K562 (cell line): ENCODE measurements around the gene SPTLC1. TPM values are rescaled to one million over a fixed set of nuclear protein-coding genes. Genes with fewer than 3 reads are reported as not detected.

Source experiments
- ATAC-seq: fragments of 200-7000 bp; cut with Tn5 transposase; 3 replicates; pipeline ENCODE4 v1.9.1; 2020; ENCODE audit warnings: moderate library complexity
- BruUV-seq: library from RNA; stranded (reverse); fragments of 400-500 nt; replicated peaks from 2 replicates; lab custom pipeline; 2021; lab: Mats Ljungman, UMichigan
- CTCF ChIA-PET: fragments of 300-600 bp; formaldehyde crosslinking; extraction: SDS; loops from one replicate; lab custom pipeline; 2021; ENCODE audit warnings: low intra/inter-chr PET ratio; lab: Yijun Ruan, JAX
- POLR2A ChIA-PET: fragments of 300-600, 350-650 bp; sonication (Branson Sonifier 250); formaldehyde crosslinking; extraction: SDS; loops from one replicate; lab custom pipeline; 2021; ENCODE audit warnings: antibody characterized with exemption, inconsistent platforms; lab: Yijun Ruan, JAX
- DNase-seq, 4 experiments: peaks; one replicate each; pipeline versions ENCODE4 v3.0.0 to v3.0.0-alpha.2; 2011 to 2018; ENCODE audit warnings: low spot score in 3 of 4, mixed read lengths in 3 of 4; ENCODE audit errors: extremely low read depth in 1 of 4
- FAIRE-seq: peaks from 2 replicates; lab custom pipeline; 2011; peaks lifted over from hg19 to GRCh38; lab: Jason Lieb, UNC
- H2AFZ ChIP-seq: 2 replicates; pipeline ENCODE4 v1.6.0; 2011; ENCODE audit warnings: low read depth, low read length, control low read depth, inconsistent platforms
- H3K27ac ChIP-seq: fragments of 200-600 bp; 3 replicates; pipeline ENCODE4 v1.8.0; 2011; ENCODE audit warnings: low read depth, mild to moderate bottlenecking, control low read depth, inconsistent platforms, low read length, moderate library complexity, mixed read lengths; ENCODE audit errors: extremely low read depth
- H3K27me3 ChIP-seq, 2 experiments: fragments of 300-600 bp in 1 of 2; 2 replicates in 1 of 2; 3 replicates in 1 of 2; pipeline versions ENCODE4 v1.6.0 to v1.8.0; 2011; ENCODE audit warnings: inconsistent platforms in 2 of 2, low read length in 2 of 2, mild to moderate bottlenecking in 1 of 2, mixed read lengths in 1 of 2, moderate library complexity in 1 of 2; ENCODE audit not compliant: control insufficient read depth in 2 of 2, insufficient read depth in 2 of 2
- H3K36me3 ChIP-seq: fragments of 300-600 bp; 3 replicates; pipeline ENCODE4 v1.8.0; 2011; ENCODE audit warnings: mild to moderate bottlenecking, low read length, inconsistent platforms; ENCODE audit not compliant: control insufficient read depth, insufficient read depth
- H3K4me1 ChIP-seq, 2 experiments: fragments of 200-600 bp in 1 of 2; replicated peaks in 1 of 2; 2 replicates in 1 of 2; 3 replicates in 1 of 2; pipeline versions ENCODE4 v1.5.1 to v1.8.0; 2011; ENCODE audit warnings: inconsistent platforms in 2 of 2, low read length in 2 of 2, mild to moderate bottlenecking in 1 of 2, mixed read lengths in 1 of 2, moderate library complexity in 1 of 2; ENCODE audit not compliant: control insufficient read depth in 2 of 2, insufficient read depth in 2 of 2
- H3K4me2 ChIP-seq: 2 replicates; pipeline ENCODE4 v1.6.1; 2011; ENCODE audit warnings: low read length, control low read depth, inconsistent platforms, mixed read lengths; ENCODE audit not compliant: insufficient read depth
- H3K4me3 ChIP-seq: fragments of 200-600 bp; sonication (generic), shearing (Covaris generic); 2 replicates; pipeline ENCODE4 v1.5.1; 2016; ENCODE audit warnings: control low read depth, inconsistent platforms
- H3K79me2 ChIP-seq: fragments of 200-600 bp; 3 replicates; pipeline ENCODE4 v1.8.0; 2011; ENCODE audit warnings: low read length, inconsistent platforms; ENCODE audit not compliant: control insufficient read depth, insufficient read depth
- H3K9ac ChIP-seq, 2 experiments: 2 replicates each; pipeline versions ENCODE4 v1.6.0 to v1.6.1; 2011; ENCODE audit warnings: low read depth in 2 of 2, low read length in 2 of 2, control low read depth in 1 of 2, inconsistent platforms in 1 of 2, mild to moderate bottlenecking in 1 of 2, mixed read lengths in 1 of 2; ENCODE audit not compliant: insufficient read depth in 1 of 2
- H3K9me1 ChIP-seq: one replicate; pipeline ENCODE4 v1.6.0; 2011; ENCODE audit warnings: inconsistent platforms, mild to moderate bottlenecking, low read length, moderate library complexity; ENCODE audit not compliant: control insufficient read depth, insufficient read depth
- H3K9me3 ChIP-seq: replicated peaks from 2 replicates; pipeline ENCODE4 v1.5.1; 2011; ENCODE audit warnings: low read depth, low read length, inconsistent platforms; ENCODE audit not compliant: control insufficient read depth, insufficient read depth
- H4K20me1 ChIP-seq: replicated peaks from 2 replicates; pipeline ENCODE4 v1.6.1; 2011; ENCODE audit warnings: low read length, inconsistent platforms, mixed read lengths; ENCODE audit not compliant: control insufficient read depth, insufficient read depth
- BMI1 ChIP-seq: fragments of 150-350 bp; IDR thresholded peaks from 2 replicates; pipeline ENCODE4 v1.6.1; 2014; ENCODE audit warnings: low read length
- BRCA1 ChIP-seq, 2 experiments: fragments of 450-650 bp in 1 of 2; sonication (generic) in 1 of 2; formaldehyde crosslinking in 1 of 2; IDR thresholded peaks; 2 replicates each; pipeline versions ENCODE4 v1.5.0 to v1.6.1; 2017 to 2020; ENCODE audit warnings: mild to moderate bottlenecking in 1 of 2, missing genetic modification reagents in 1 of 2
- COPS2 ChIP-seq: fragments of 450-650 bp; conservative IDR thresholded peaks from 2 replicates; pipeline ENCODE4 v1.6.1; 2016; ENCODE audit warnings: mild to moderate bottlenecking, moderate library complexity
- DNMT1 ChIP-seq: fragments of 450-650 bp; IDR thresholded peaks from 2 replicates; pipeline ENCODE4 v1.6.1; 2016; ENCODE audit warnings: antibody characterized with exemption, mild to moderate bottlenecking
- ESRRB ChIP-seq: fragments of 250-450 bp; sonication (Bioruptor Pico); IDR thresholded peaks from 2 replicates; pipeline ENCODE4 v1.5.0; 2020; ENCODE audit warnings: mild to moderate bottlenecking, moderate library complexity, borderline replicate concordance
- EZH2 ChIP-seq: IDR thresholded peaks from 2 replicates; pipeline ENCODE4 v1.6.1; 2012; ENCODE audit warnings: low read depth, mild to moderate bottlenecking, inconsistent platforms, low read length, borderline replicate concordance
- GTF2A2 ChIP-seq: IDR thresholded peaks from 2 replicates; pipeline ENCODE4 v1.6.1; 2016; ENCODE audit warnings: mild to moderate bottlenecking, missing genetic modification characterization, missing compliant biosample characterization
- MAZ ChIP-seq, 2 experiments: fragments of 450-650 bp in 1 of 2; sonication (generic) in 1 of 2; formaldehyde crosslinking; IDR thresholded peaks in 1 of 2; conservative IDR thresholded peaks in 1 of 2; 2 replicates each; pipeline versions ENCODE4 v1.4.0 to v1.5.0; 2020; ENCODE audit warnings: mild to moderate bottlenecking in 1 of 2, missing genetic modification reagents in 1 of 2
- NCOA6 ChIP-seq: fragments of 450-650 bp; IDR thresholded peaks from 2 replicates; pipeline ENCODE4 v1.6.1; 2017; ENCODE audit warnings: mild to moderate bottlenecking
- NFXL1 ChIP-seq: fragments of 450-650 bp; formaldehyde crosslinking; IDR thresholded peaks from 2 replicates; pipeline ENCODE4 v1.4.0; 2021; ENCODE audit warnings: mild to moderate bottlenecking
- PRPF4 ChIP-seq: fragments of 200-400 bp; formaldehyde crosslinking; IDR thresholded peaks from one replicate; pipeline ENCODE4 v1.6.1; 2017; ENCODE audit warnings: low read length, low read depth, mild to moderate bottlenecking; ENCODE audit not compliant: insufficient read depth, poor library complexity, severe bottlenecking
- TAF9B ChIP-seq: fragments of 450-650 bp; IDR thresholded peaks from 2 replicates; pipeline ENCODE4 v1.6.1; 2018; ENCODE audit warnings: mild to moderate bottlenecking; ENCODE audit not compliant: partially characterized antibody
- ZBTB8A ChIP-seq: fragments of 450-650 bp; IDR thresholded peaks from 2 replicates; pipeline ENCODE4 v1.6.1; 2018; ENCODE audit warnings: mild to moderate bottlenecking, moderate library complexity; ENCODE audit not compliant: partially characterized antibody
- ZNF212 ChIP-seq: fragments of 450-650 bp; formaldehyde crosslinking; IDR thresholded peaks from 2 replicates; pipeline ENCODE4 v1.4.0; 2020; ENCODE audit warnings: mild to moderate bottlenecking
- ZNF3 ChIP-seq: fragments of 250-450 bp; sonication (Bioruptor Pico); IDR thresholded peaks from 2 replicates; pipeline ENCODE4 v1.5.0; 2021; ENCODE audit warnings: mild to moderate bottlenecking, moderate library complexity
- ZNF41 ChIP-seq: fragments of 250-450 bp; sonication (Bioruptor Pico); conservative IDR thresholded peaks from 2 replicates; pipeline ENCODE4 v1.4.0; 2020; ENCODE audit warnings: mild to moderate bottlenecking
- ZNF507 ChIP-seq: conservative IDR thresholded peaks from 2 replicates; pipeline ENCODE4 v1.6.1; 2017; ENCODE audit warnings: missing genetic modification characterization, missing compliant biosample characterization
- ZNF609 ChIP-seq: sonication (generic); formaldehyde crosslinking; IDR thresholded peaks from 2 replicates; pipeline ENCODE4 v1.8.1; 2023; ENCODE audit warnings: missing genetic modification reagents, mild to moderate bottlenecking, borderline replicate concordance
- WGBS: fragments of 100-300 bp; shearing (Covaris generic); methylation state at CpG from one replicate; pipeline ENCODE4 v1.1.6; 2016; ENCODE audit warnings: low coverage, mixed read lengths; ENCODE audit not compliant: insufficient coverage; ENCODE audit errors: missing lambda C conversion rate; 5-methylcytosine and 5-hydroxymethylcytosine counted together
- in situ Hi-C: fragments of 300-500 bp; cut with MboI; formaldehyde crosslinking; loops from 4 replicates; pipeline ENCODE4 v1.15.0; 2018; ENCODE audit warnings: inconsistent platforms, mixed read lengths
- intact Hi-C: fragments of 100-400 bp; cut with micrococcal nuclease; formaldehyde crosslinking; loops from 2 replicates; pipeline ENCODE4 v1.14.2; 2022
- polyA plus RNA-seq, 8 experiments: library from polyadenylated mRNA; depleted of rRNA in 4 of 8; stranded (reverse) in 5 of 8; unstranded in 3 of 8; fragments of >200 nt; fragmentation: Nextera tagmentation in 2 of 8; fragmentation: Illumina TruSeq in 1 of 8; extraction: Ambion mirVana in 2 of 8; extraction: Trizol in 1 of 8; gene quantifications; 2 replicates each; pipeline versions ENCODE4 v1.2.1 to v1.2.3, GENCODE V29; 2011 to 2014; ENCODE audit warnings: inconsistent platforms in 1 of 8, missing spikeins in 1 of 8
- total RNA-seq, 7 experiments: library from RNA; depleted of rRNA in 6 of 7; stranded (reverse); fragments of >200 nt in 6 of 7; fragmentation: Illumina TruSeq in 2 of 7; extraction: Trizol in 2 of 7; gene quantifications; 2 replicates each; pipeline versions ENCODE4 v1.2.1 to v1.2.3, GENCODE V29; 2011 to 2021; ENCODE audit warnings: low replicate concordance in 1 of 7

SPTLC1 gene
- total and polyA plus RNA-seq, 9 of the 15 experiments (the other 6 are each of a cell fraction or from before 2014, with no cell fraction given), result 58.8 to 125 (median 84.5) TPM

- H3K36me3 ChIP-seq, result peaks cover 57% of the 10 kb centered on the region
- ATAC-seq, result no peak
- 98% methylated on average over 5 of the region's 5 CpGs for WGBS
- no peak overlapping the region for H3K4me2 ChIP-seq
- H3K9me1 ChIP-seq, result no peaks in the 10 kb centered on the region
- no peaks in the 10 kb centered on the region for H3K9me3 ChIP-seq
- POLR2A ChIA-PET, result interaction anchor here (0.6 to 1.1 kb wide), 3 partner anchors 15 to 600 kb away, joined by 3 to 4 read pairs (median 3); no protein-coding TSS in a partner anchor
- CTCF ChIA-PET, result no interaction called here
- DNase-seq, result no peak
- H3K9ac ChIP-seq, result no peak overlapping the region
- intact Hi-C loops, result no loop called here
- peaks cover 10% of the 10 kb centered on the region; the same call in 2 of the 3 replicates for H3K79me2 ChIP-seq
- H3K4me3 ChIP-seq, result no peak overlapping the region
- no peaks in the 10 kb centered on the region for H3K4me1 ChIP-seq
- no peak overlapping the region for H3K27ac ChIP-seq
- no peak for FAIRE-seq
- no peaks in the 10 kb centered on the region for H4K20me1 ChIP-seq
- no peaks in the 10 kb centered on the region for H3K27me3 ChIP-seq
- H2AFZ ChIP-seq, result no peak overlapping the region
- in situ Hi-C loops, result loop anchor here (10.0 kb wide), 1 partner anchor 1294 kb away; no protein-coding TSS in a partner anchor
- no TSS peak for BruUV-seq
- TF ChIP-seq NFXL1 (CRISPR knock-in tag), result no peak
- TF ChIP-seq DNMT1, result no peak
- TF ChIP-seq ZNF609 (CRISPR knock-in tag), result no peak
- no peak for TF ChIP-seq GTF2A2
- TF ChIP-seq NCOA6, result no peak
- TF ChIP-seq ZBTB8A, result no peak
- TF ChIP-seq PRPF4, result no peak
- no peak for TF ChIP-seq ZNF3 (CRISPR knock-in tag)
- no peak for TF ChIP-seq MAZ (CRISPR knock-in tag; conservative IDR thresholded peaks at IDR 0.05 in 1 of 2, IDR thresholded peaks at IDR 0.05 in 1 of 2)
- no peak for TF ChIP-seq ESRRB (CRISPR knock-in tag)
- no peak for TF ChIP-seq BRCA1 (IDR thresholded peaks at IDR 0.05)
- no peak for TF ChIP-seq BRCA1 (CRISPR knock-in tag; IDR thresholded peaks at IDR 0.05)
- TF ChIP-seq ZNF507, result no peak
- no peak for TF ChIP-seq TAF9B
- TF ChIP-seq ZNF212 (CRISPR knock-in tag), result no peak
- no peak for TF ChIP-seq ZNF41
- no peak for TF ChIP-seq COPS2
- no peak for TF ChIP-seq EZH2
- TF ChIP-seq BMI1, result no peak
Measured at GRCh38 chr9:92058723-92059444, 56.3 kb downstream of the SPTLC1 start.
